Calu3 (cell line): Measurements from ENCODE around the gene FHIT. TPM values are rescaled to one million over a fixed set of nuclear protein-coding genes. Genes with fewer than 3 reads are reported as not detected.

Experiments used
- BruUV-seq: library from RNA; stranded (reverse); fragments of 400-500 nt; replicated peaks from 2 replicates; lab custom pipeline; 2021; lab: Mats Ljungman, UMichigan
- CTCF ChIA-PET: fragments of 300-600 bp; sonication (Branson Sonifier 250); formaldehyde crosslinking; loops from one replicate; lab custom pipeline; 2022; ENCODE audit warnings: antibody characterized with exemption; lab: Charles Lee
- DNase-seq: peaks from one replicate; pipeline ENCODE4 v3.0.0; 2022
- H3K27ac Mint-ChIP-seq: one replicate; pipeline ENCODE4 v1.8.0; 2022; ENCODE audit warnings: mixed read lengths; ENCODE audit not compliant: unreplicated experiment
- H3K27me3 Mint-ChIP-seq: one replicate; pipeline ENCODE4 v1.8.0; 2022; ENCODE audit warnings: mixed read lengths; ENCODE audit not compliant: unreplicated experiment
- H3K36me3 Mint-ChIP-seq: one replicate; pipeline ENCODE4 v1.8.0; 2022; ENCODE audit warnings: mild to moderate bottlenecking, moderate library complexity, mixed read lengths; ENCODE audit not compliant: insufficient read depth, unreplicated experiment
- H3K4me1 Mint-ChIP-seq: one replicate; pipeline ENCODE4 v1.8.0; 2022; ENCODE audit warnings: mild to moderate bottlenecking, low read depth, mixed read lengths; ENCODE audit not compliant: unreplicated experiment
- H3K4me3 Mint-ChIP-seq: one replicate; pipeline ENCODE4 v1.8.0; 2022; ENCODE audit warnings: mild to moderate bottlenecking, low read depth, moderate library complexity, mixed read lengths; ENCODE audit not compliant: unreplicated experiment
- H3K9me3 Mint-ChIP-seq: one replicate; pipeline ENCODE4 v1.8.0; 2022; ENCODE audit warnings: low read depth, mixed read lengths; ENCODE audit not compliant: unreplicated experiment
- intact Hi-C: fragments of 100-400 bp; cut with micrococcal nuclease; formaldehyde crosslinking; loops from one replicate; pipeline ENCODE4 v1.10.0; 2022; ENCODE audit not compliant: unreplicated experiment
- total RNA-seq: library from RNA; stranded (reverse); gene quantifications from 2 replicates; pipeline ENCODE4 v1.2.3, GENCODE V29; 2022
- TF ChIP-seq, protein P1 (sequence below): fragments of 200-600 bp; IDR thresholded peaks from one replicate; pipeline ENCODE4 v1.8.0; 2022; ENCODE audit warnings: antibody characterized with exemption; ENCODE audit not compliant: unreplicated experiment

FHIT gene
- total RNA-seq, 1 experiment from 2014 or later, result 6.2 TPM

DNA sequence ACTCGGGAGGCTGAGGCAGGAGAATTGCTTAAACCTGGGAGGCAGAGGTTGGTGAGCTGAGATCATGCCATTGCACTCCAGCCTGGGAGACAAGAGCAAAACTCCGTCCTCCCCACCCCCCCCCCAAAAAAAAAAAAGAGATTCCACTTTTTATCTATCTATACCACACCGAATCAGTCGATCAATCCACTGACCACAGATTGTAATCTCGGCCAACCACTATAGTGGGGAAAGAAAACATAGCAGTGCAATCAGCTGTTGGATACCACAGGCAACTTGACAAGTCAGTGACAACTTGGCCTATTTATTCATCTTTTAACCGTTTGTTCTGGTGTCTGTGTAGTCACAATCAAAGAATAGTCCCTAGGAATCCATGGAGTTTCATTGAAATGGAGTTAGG lies 299.2 kb downstream of the FHIT start:
- H3K9me3 Mint-ChIP-seq, result peaks cover 5% of the 10 kb centered on the region
- DNase-seq, result no peak
- no peaks in the 10 kb centered on the region for H3K36me3 Mint-ChIP-seq
- H3K4me3 Mint-ChIP-seq, result no peak overlapping the region
- no peaks in the 10 kb centered on the region for H3K27me3 Mint-ChIP-seq
- BruUV-seq, result no TSS peak
- TF ChIP-seq, protein P1, sequence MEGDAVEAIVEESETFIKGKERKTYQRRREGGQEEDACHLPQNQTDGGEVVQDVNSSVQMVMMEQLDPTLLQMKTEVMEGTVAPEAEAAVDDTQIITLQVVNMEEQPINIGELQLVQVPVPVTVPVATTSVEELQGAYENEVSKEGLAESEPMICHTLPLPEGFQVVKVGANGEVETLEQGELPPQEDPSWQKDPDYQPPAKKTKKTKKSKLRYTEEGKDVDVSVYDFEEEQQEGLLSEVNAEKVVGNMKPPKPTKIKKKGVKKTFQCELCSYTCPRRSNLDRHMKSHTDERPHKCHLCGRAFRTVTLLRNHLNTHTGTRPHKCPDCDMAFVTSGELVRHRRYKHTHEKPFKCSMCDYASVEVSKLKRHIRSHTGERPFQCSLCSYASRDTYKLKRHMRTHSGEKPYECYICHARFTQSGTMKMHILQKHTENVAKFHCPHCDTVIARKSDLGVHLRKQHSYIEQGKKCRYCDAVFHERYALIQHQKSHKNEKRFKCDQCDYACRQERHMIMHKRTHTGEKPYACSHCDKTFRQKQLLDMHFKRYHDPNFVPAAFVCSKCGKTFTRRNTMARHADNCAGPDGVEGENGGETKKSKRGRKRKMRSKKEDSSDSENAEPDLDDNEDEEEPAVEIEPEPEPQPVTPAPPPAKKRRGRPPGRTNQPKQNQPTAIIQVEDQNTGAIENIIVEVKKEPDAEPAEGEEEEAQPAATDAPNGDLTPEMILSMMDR, result no peak
- no peak overlapping the region for H3K27ac Mint-ChIP-seq
- intact Hi-C loops, result no loop called here
- CTCF ChIA-PET, result no interaction called here
- H3K4me1 Mint-ChIP-seq, result no peaks in the 10 kb centered on the region

DNA sequence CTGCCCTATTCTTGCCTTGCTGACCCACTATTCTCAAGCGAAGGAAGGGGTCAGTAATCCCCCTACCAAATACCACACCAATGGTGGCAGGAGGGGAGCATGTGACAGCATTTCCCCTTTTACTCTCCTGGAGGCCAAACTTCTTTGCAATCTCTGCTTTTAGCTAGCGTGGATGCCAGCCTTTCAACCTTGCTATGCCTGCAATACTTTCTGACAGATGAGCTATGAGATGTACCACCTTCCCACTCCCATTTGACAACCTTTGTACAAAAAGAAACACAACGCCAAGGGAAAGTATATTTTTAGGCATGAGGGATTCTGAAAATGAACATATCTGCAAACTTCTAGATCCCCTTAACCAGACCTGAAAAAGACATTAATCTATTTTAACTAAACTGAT lies 302.1 kb downstream of the FHIT start:
- Mint-ChIP-seq H3K36me3 (no peaks in the 10 kb centered on the region), H3K9me3 (peaks cover 5% of the 10 kb centered on the region), H3K27ac (no peak overlapping the region), H3K27me3 (no peaks in the 10 kb centered on the region), H3K4me3 (no peak overlapping the region), H3K4me1 (no peaks in the 10 kb centered on the region)
- intact Hi-C loops, result no loop called here
- no peak for DNase-seq
- CTCF ChIA-PET, result no interaction called here
- BruUV-seq, result no TSS peak
- TF ChIP-seq, protein P1, result no peak

- TF ChIP-seq, protein P1, result no peak
- peaks cover 5% of the 10 kb centered on the region for H3K9me3 Mint-ChIP-seq
- no peak overlapping the region for H3K4me3 Mint-ChIP-seq
- H3K36me3 Mint-ChIP-seq, result no peaks in the 10 kb centered on the region
- H3K27me3 Mint-ChIP-seq, result no peaks in the 10 kb centered on the region
- no peak for DNase-seq
- intact Hi-C loops, result no loop called here
- no peaks in the 10 kb centered on the region for H3K4me1 Mint-ChIP-seq
- CTCF ChIA-PET, result no interaction called here
- no peak overlapping the region for H3K27ac Mint-ChIP-seq
- BruUV-seq, result no TSS peak
Observed at GRCh38 chr3:60948488-60948887, 302.8 kb downstream of the FHIT start.

DNA sequence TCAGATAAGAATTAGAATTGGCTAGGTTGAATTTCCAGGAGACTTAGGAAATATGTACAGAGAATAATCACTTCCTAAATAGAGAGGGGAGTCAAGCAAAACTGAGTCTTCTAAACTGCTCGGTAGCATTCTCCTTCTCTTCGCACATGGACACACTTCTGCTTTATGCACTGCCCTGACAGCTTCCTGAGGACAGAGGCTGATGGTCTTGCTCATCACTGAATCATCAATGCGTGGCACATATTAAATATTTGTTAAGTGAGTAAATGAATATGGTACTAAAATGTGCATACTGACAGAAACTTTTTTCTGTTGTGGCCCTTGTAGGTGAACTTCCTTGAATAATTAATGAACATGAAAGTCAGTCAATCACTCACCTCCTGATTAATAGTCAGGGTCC lies 315.5 kb downstream of the FHIT start:
- no peak overlapping the region for H3K27ac Mint-ChIP-seq
- CTCF ChIA-PET, result no interaction called here
- no peaks in the 10 kb centered on the region for H3K27me3 Mint-ChIP-seq
- H3K9me3 Mint-ChIP-seq, result peaks cover 4% of the 10 kb centered on the region
- BruUV-seq, result no TSS peak
- TF ChIP-seq, protein P1, result no peak
- peaks cover 4% of the 10 kb centered on the region for H3K36me3 Mint-ChIP-seq
- intact Hi-C loops, result no loop called here
- H3K4me1 Mint-ChIP-seq, result no peaks in the 10 kb centered on the region
- DNase-seq, result no peak
- H3K4me3 Mint-ChIP-seq, result no peak overlapping the region

DNA sequence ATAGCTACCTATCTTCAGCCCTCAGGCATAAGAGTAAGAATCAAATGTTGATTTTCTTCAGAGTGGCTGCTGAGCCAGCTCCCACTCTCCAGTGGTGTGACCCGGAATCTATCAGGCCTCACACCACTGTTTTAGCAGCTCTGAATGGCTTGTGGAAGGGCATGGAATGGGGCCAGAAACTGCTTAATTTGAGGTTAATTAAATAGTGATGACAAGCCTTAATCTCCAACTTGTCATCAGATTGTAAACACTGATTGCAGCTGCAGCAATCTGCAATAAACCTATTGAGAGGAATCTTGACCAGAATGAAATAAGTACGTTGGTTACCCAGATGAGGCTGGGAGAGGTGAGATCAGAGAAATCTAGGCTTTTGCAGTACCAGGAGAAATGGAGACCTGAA lies 317.4 kb downstream of the FHIT start:
- no peak for DNase-seq
- CTCF ChIA-PET, result no interaction called here
- TF ChIP-seq, protein P1, result no peak
- peaks cover 4% of the 10 kb centered on the region for H3K36me3 Mint-ChIP-seq
- peaks cover 4% of the 10 kb centered on the region for H3K9me3 Mint-ChIP-seq
- no TSS peak for BruUV-seq
- H3K4me1 Mint-ChIP-seq, result no peaks in the 10 kb centered on the region
- no peak overlapping the region for H3K4me3 Mint-ChIP-seq
- intact Hi-C loops, result no loop called here
- no peak overlapping the region for H3K27ac Mint-ChIP-seq
- no peaks in the 10 kb centered on the region for H3K27me3 Mint-ChIP-seq
